Progenitor cell of endocrine pancreas (in vitro differentiated cells): ENCODE measurements around the gene EHD3. TPM values are rescaled to one million over a fixed set of nuclear protein-coding genes. Genes with fewer than 3 reads are reported as not detected.

Experiments
- DNase-seq: peaks from one replicate; pipeline ENCODE4 v3.0.0; 2021; ENCODE audit warnings: low spot score; ENCODE audit not compliant: unreplicated experiment
- H3K27ac Mint-ChIP-seq: 2 replicates; pipeline ENCODE4 v1.8.0; 2021; ENCODE audit warnings: mild to moderate bottlenecking, moderate library complexity, mixed read lengths
- H3K27me3 Mint-ChIP-seq: 2 replicates; pipeline ENCODE4 v1.8.0; 2021; ENCODE audit warnings: mixed read lengths
- H3K36me3 Mint-ChIP-seq: 2 replicates; pipeline ENCODE4 v1.8.0; 2022; ENCODE audit warnings: mixed read lengths; ENCODE audit not compliant: insufficient read depth
- H3K4me1 Mint-ChIP-seq: 2 replicates; pipeline ENCODE4 v1.8.0; 2021; ENCODE audit warnings: low read depth, mixed read lengths
- H3K4me3 Mint-ChIP-seq: 2 replicates; pipeline ENCODE4 v1.8.0; 2021; ENCODE audit warnings: low read depth, mild to moderate bottlenecking, moderate library complexity, mixed read lengths
- H3K9me3 Mint-ChIP-seq: 2 replicates; pipeline ENCODE4 v1.8.0; 2021; ENCODE audit warnings: low read depth, mixed read lengths
- CTCF ChIP-seq: fragments of 200-600 bp; sonication (generic); IDR thresholded peaks from one replicate; pipeline ENCODE4 v1.5.0; 2021; ENCODE audit warnings: antibody characterized with exemption, mild to moderate bottlenecking; ENCODE audit not compliant: unreplicated experiment
- total RNA-seq: library from RNA; stranded (reverse); gene quantifications from 2 replicates; pipeline ENCODE4 v1.2.1, GENCODE V29; 2021

Gene EHD3
- total RNA-seq, 1 donor from 2014 or later: 7.0 TPM

- no peak for DNase-seq
- Mint-ChIP-seq H3K27me3 (peaks cover 5% of the 10 kb centered on the region), H3K4me3 (no peak overlapping the region), H3K27ac (peak overlapping the region; percentile 69), H3K36me3 (no peaks in the 10 kb centered on the region), H3K4me1 (peaks cover 7% of the 10 kb centered on the region), H3K9me3 (no peaks in the 10 kb centered on the region)
- no peak for TF ChIP-seq CTCF
These were observed 26.2 kb upstream of the EHD3 start for GRCh38 chr2:31207790-31208189.

- Mint-ChIP-seq H3K27me3 (peaks cover 5% of the 10 kb centered on the region), H3K4me3 (no peak overlapping the region), H3K4me1 (peaks cover 11% of the 10 kb centered on the region), H3K36me3 (no peaks in the 10 kb centered on the region), H3K27ac (no peak overlapping the region), H3K9me3 (no peaks in the 10 kb centered on the region)
- DNase-seq: no peak
- no peak for TF ChIP-seq CTCF
These were observed 25.7 kb upstream of the EHD3 start for GRCh38 chr2:31208240-31208639.

GRCh38 chr2:31212659-31213600 lies 21.0 kb upstream of the EHD3 start:
- Mint-ChIP-seq H3K4me3 (no peak overlapping the region), H3K36me3 (no peaks in the 10 kb centered on the region), H3K27me3 (peaks cover 4% of the 10 kb centered on the region), H3K9me3 (no peaks in the 10 kb centered on the region), H3K27ac (no peak overlapping the region), H3K4me1 (peaks cover 18% of the 10 kb centered on the region)
- no peak for TF ChIP-seq CTCF
- no peak for DNase-seq

- Mint-ChIP-seq H3K27me3 (peaks cover 4% of the 10 kb centered on the region), H3K36me3 (no peaks in the 10 kb centered on the region), H3K4me1 (peaks cover 14% of the 10 kb centered on the region), H3K9me3 (no peaks in the 10 kb centered on the region), H3K27ac (no peak overlapping the region), H3K4me3 (no peak overlapping the region)
- TF ChIP-seq CTCF: no peak
- no peak for DNase-seq
These were observed 20.1 kb upstream of the EHD3 start for GRCh38 chr2:31213601-31214443.

GRCh38 chr2:31214444-31214915 lies 19.5 kb upstream of the EHD3 start:
- H3K4me1 Mint-ChIP-seq: peaks cover 14% of the 10 kb centered on the region
- H3K4me3 Mint-ChIP-seq: no peak overlapping the region
- H3K9me3 Mint-ChIP-seq: no peaks in the 10 kb centered on the region
- no peaks in the 10 kb centered on the region for H3K36me3 Mint-ChIP-seq
- no peak for DNase-seq
- peaks cover 4% of the 10 kb centered on the region for H3K27me3 Mint-ChIP-seq
- no peak overlapping the region for H3K27ac Mint-ChIP-seq
- no peak for TF ChIP-seq CTCF
